Muscle layer of duodenum (tissue), 2 donors: ENCODE measurements around the gene ZNF184.
"Not testable (repeated sequence)": the region's sequence is repeated elsewhere in the genome, so short reads cannot be mapped to it uniquely, and the experiment has no call there.

Source experiments
- H3K27ac ChIP-seq: one replicate; pipeline ENCODE4 v1.7.0; 2013; ENCODE audit warnings: mild to moderate bottlenecking, low read length
- H3K27me3 ChIP-seq: one replicate; pipeline ENCODE4 v1.7.0; 2013; ENCODE audit warnings: low read depth, mild to moderate bottlenecking, control low read depth, low read length
- H3K36me3 ChIP-seq, 2 donors: one replicate each; pipeline ENCODE4 v1.7.0; 2013; ENCODE audit warnings: low read length in 2 of 2, control low read depth in 1 of 2, mild to moderate bottlenecking in 1 of 2; ENCODE audit not compliant: insufficient read depth in 2 of 2, control insufficient read depth in 1 of 2
- H3K4me1 ChIP-seq, 2 donors: one replicate each; pipeline ENCODE4 v1.7.0; 2013; ENCODE audit warnings: low read length in 2 of 2, mild to moderate bottlenecking in 2 of 2, control low read depth in 1 of 2, moderate library complexity in 1 of 2; ENCODE audit not compliant: insufficient read depth in 2 of 2, control insufficient read depth in 1 of 2
- H3K4me3 ChIP-seq, 2 donors: one replicate each; pipeline ENCODE4 v1.7.0; 2013; ENCODE audit warnings: low read length in 2 of 2, low read depth in 1 of 2, mild to moderate bottlenecking in 1 of 2
- H3K9me3 ChIP-seq, 2 donors: one replicate each; pipeline ENCODE4 v1.7.0; 2013; ENCODE audit warnings: low read length in 2 of 2, control low read depth in 1 of 2, mild to moderate bottlenecking in 1 of 2; ENCODE audit not compliant: control insufficient read depth in 1 of 2
- donor health status: healthy.

Gene ZNF184

GRCh38 chr6:27442932-27443331 lies 30.0 kb downstream of the ZNF184 start:
- H3K9me3 ChIP-seq, result peaks cover 2 to 20% of the 10 kb centered on the region in 2 donors
- H3K27ac ChIP-seq, result no peak overlapping the region
- H3K4me3 ChIP-seq, result no peak overlapping the region
- H3K4me1 ChIP-seq, result no peaks in the 10 kb centered on the region
- peaks cover 0 to 5% of the 10 kb centered on the region in 2 donors for H3K36me3 ChIP-seq
- no peaks in the 10 kb centered on the region for H3K27me3 ChIP-seq

- H3K9me3 ChIP-seq, result peaks cover 0 to 9% of the 10 kb centered on the region in 2 donors
- no peak overlapping the region for H3K4me3 ChIP-seq
- no peaks in the 10 kb centered on the region for H3K27me3 ChIP-seq
- peaks cover 0 to 6% of the 10 kb centered on the region in 2 donors for H3K36me3 ChIP-seq
- no peak overlapping the region for H3K27ac ChIP-seq
- H3K4me1 ChIP-seq, result no peaks in the 10 kb centered on the region
These were observed 31.9 kb downstream of the ZNF184 start for GRCh38 chr6:27441001-27441400.

GRCh38 chr6:27439371-27439770 lies 33.5 kb downstream of the ZNF184 start:
- Histone ChIP-seq H3K36me3 (peaks cover 0 to 6% of the 10 kb centered on the region in 2 donors), H3K4me3 (no peak overlapping the region), H3K27ac (no peak overlapping the region), H3K4me1 (no peaks in the 10 kb centered on the region), H3K9me3 (peaks cover 0 to 6% of the 10 kb centered on the region in 2 donors), H3K27me3 (no peaks in the 10 kb centered on the region)

- no peak overlapping the region for H3K4me3 ChIP-seq
- peaks cover 0 to 5% of the 10 kb centered on the region in 2 donors for H3K9me3 ChIP-seq
- H3K4me1 ChIP-seq, result no peaks in the 10 kb centered on the region
- peaks cover 0 to 6% of the 10 kb centered on the region in 2 donors for H3K36me3 ChIP-seq
- no peak overlapping the region for H3K27ac ChIP-seq
- no peaks in the 10 kb centered on the region for H3K27me3 ChIP-seq
These were observed 39.2 kb downstream of the ZNF184 start for GRCh38 chr6:27433714-27434113.

GRCh38 chr6:27428966-27429365 lies 43.9 kb downstream of the ZNF184 start:
- Histone ChIP-seq H3K27ac (no peak overlapping the region), H3K4me3 (no peak overlapping the region)

GRCh38 chr6:27428502-27428901 lies 44.4 kb downstream of the ZNF184 start:
- Histone ChIP-seq H3K9me3 (peaks cover 0 to 5% of the 10 kb centered on the region in 2 donors), H3K4me1 (no peaks in the 10 kb centered on the region), H3K36me3 (no peaks in the 10 kb centered on the region), H3K27ac (no peak overlapping the region), H3K27me3 (no peaks in the 10 kb centered on the region), H3K4me3 (no peak overlapping the region)

More at GRCh38 chr6:27428966-27429365, 43.9 kb downstream of the ZNF184 start:
- Histone ChIP-seq H3K36me3 (no peaks in the 10 kb centered on the region), H3K4me1 (no peaks in the 10 kb centered on the region), H3K9me3 (peaks cover 0 to 5% of the 10 kb centered on the region in 2 donors), H3K27me3 (no peaks in the 10 kb centered on the region)

- Histone ChIP-seq H3K27ac (no peak overlapping the region), H3K36me3 (no peaks in the 10 kb centered on the region), H3K4me1 (no peaks in the 10 kb centered on the region), H3K27me3 (no peaks in the 10 kb centered on the region), H3K9me3 (no peaks in the 10 kb centered on the region), H3K4me3 (no peak overlapping the region)
These were observed 46.8 kb downstream of the ZNF184 start for GRCh38 chr6:27426045-27426620.

GRCh38 chr6:27424851-27425250 lies 48.1 kb downstream of the ZNF184 start:
- not testable (repeated sequence) for H3K9me3 ChIP-seq, H3K36me3 ChIP-seq, H3K27me3 ChIP-seq, H3K4me3 ChIP-seq, H3K4me1 ChIP-seq, H3K27ac ChIP-seq

GRCh38 chr6:27422651-27423332 lies 50.1 kb downstream of the ZNF184 start:
- Histone ChIP-seq H3K4me1 (no peaks in the 10 kb centered on the region), H3K9me3 (no peaks in the 10 kb centered on the region), H3K27me3 (no peaks in the 10 kb centered on the region), H3K4me3 (no peak overlapping the region), H3K27ac (no peak overlapping the region), H3K36me3 (no peaks in the 10 kb centered on the region)

GRCh38 chr6:27419363-27419762 lies 53.5 kb downstream of the ZNF184 start:
- Histone ChIP-seq H3K27me3 (no peaks in the 10 kb centered on the region), H3K27ac (no peak overlapping the region), H3K4me3 (no peak overlapping the region), H3K4me1 (no peaks in the 10 kb centered on the region), H3K36me3 (no peaks in the 10 kb centered on the region), H3K9me3 (no peaks in the 10 kb centered on the region)

GRCh38 chr6:27415898-27416297 lies 57.0 kb downstream of the ZNF184 start:
- Histone ChIP-seq H3K9me3 (no peaks in the 10 kb centered on the region), H3K4me1 (no peaks in the 10 kb centered on the region), H3K4me3 (no peak overlapping the region), H3K27me3 (no peaks in the 10 kb centered on the region), H3K27ac (no peak overlapping the region), H3K36me3 (no peaks in the 10 kb centered on the region)

GRCh38 chr6:27414996-27415395 lies 57.9 kb downstream of the ZNF184 start:
- H3K27me3 ChIP-seq, result no peaks in the 10 kb centered on the region
- H3K27ac ChIP-seq, result no peak overlapping the region
- H3K36me3 ChIP-seq, result no peaks in the 10 kb centered on the region
- no peak overlapping the region for H3K4me3 ChIP-seq
- no peaks in the 10 kb centered on the region for H3K9me3 ChIP-seq
- no peaks in the 10 kb centered on the region for H3K4me1 ChIP-seq
